Lung (tissue), 12 donors: ENCODE data around the gene FAM180A. TPM values are rescaled to one million over a fixed set of nuclear protein-coding genes. Genes with fewer than 3 reads are reported as not detected.

ENCODE experiments used
- ATAC-seq: fragments of 200-7000 bp; cut with Tn5 transposase; one replicate; pipeline ENCODE4 v1.9.1; 2020; ENCODE audit warnings: moderate number of reproducible peaks; ENCODE audit not compliant: insufficient read depth, low FRiP score
- DNase-seq, 3 donors: peaks; one replicate each; pipeline ENCODE4 v3.0.0-alpha.2; 2013 to 2017
- H3K27ac ChIP-seq, 2 donors: one replicate each; pipeline ENCODE4 v1.5.1; 2013; ENCODE audit warnings: mild to moderate bottlenecking in 2 of 2, moderate library complexity in 2 of 2, control low read depth in 1 of 2, inconsistent platforms in 1 of 2, low read depth in 1 of 2, low read length in 1 of 2
- H3K27me3 ChIP-seq, 3 donors: one replicate each; pipeline ENCODE4 v1.5.1; 2013; ENCODE audit warnings: low read length in 2 of 3; ENCODE audit not compliant: control insufficient read depth in 3 of 3, insufficient read depth in 3 of 3
- H3K36me3 ChIP-seq, 4 donors: one replicate each; pipeline ENCODE4 v1.5.1; 2013; ENCODE audit warnings: low read length in 4 of 4, mild to moderate bottlenecking in 1 of 4, moderate library complexity in 1 of 4; ENCODE audit not compliant: control insufficient read depth in 4 of 4, insufficient read depth in 4 of 4
- H3K4me1 ChIP-seq, 5 donors: one replicate each; pipeline ENCODE4 v1.5.1; 2013; ENCODE audit warnings: low read length in 5 of 5, mild to moderate bottlenecking in 2 of 5, moderate library complexity in 1 of 5; ENCODE audit not compliant: control insufficient read depth in 5 of 5, insufficient read depth in 5 of 5
- H3K4me3 ChIP-seq: one replicate; pipeline ENCODE4 v1.5.1; 2013; ENCODE audit warnings: mild to moderate bottlenecking, control low read depth, moderate library complexity
- H3K9ac ChIP-seq, 2 donors: one replicate each; pipeline ENCODE4 v1.5.1; 2013; ENCODE audit warnings: low read length in 2 of 2, control low read depth in 1 of 2; ENCODE audit not compliant: insufficient read depth in 1 of 2
- H3K9me3 ChIP-seq, 4 donors: one replicate each; pipeline ENCODE4 v1.5.1; 2013; ENCODE audit warnings: low read length in 3 of 4, mild to moderate bottlenecking in 1 of 4, moderate library complexity in 1 of 4; ENCODE audit not compliant: control insufficient read depth in 4 of 4, insufficient read depth in 3 of 4
- WGBS, 2 donors: extraction: QIAGEN DNeasy Blood & Tissue Kit; methylation state at CpG; one replicate each; pipeline ENCODE4 v1.1.7; 2013; 5-methylcytosine and 5-hydroxymethylcytosine counted together
- polyA plus RNA-seq, 2 donors: library from polyadenylated mRNA; stranded (reverse); fragments of 200-250 nt; gene quantifications; one replicate each; pipeline ENCODE4 v1.2.1, GENCODE V29; 2013
- total RNA-seq, 2 donors: library from RNA; depleted of rRNA in 1 of 2; stranded (reverse); fragments of >200 nt in 1 of 2; gene quantifications; one replicate each; pipeline ENCODE4 v1.2.1, GENCODE V29; 2014 to 2021
- TF ChIP-seq, protein P1 (sequence below): IDR thresholded peaks from 2 replicates; pipeline ENCODE4 v1.5.1; 2012; ENCODE audit warnings: mild to moderate bottlenecking; ENCODE audit errors: control extremely low read depth, extremely low read depth
- donor health status: control.
- donor health status: control.
- donor health status: Bipolar disorder and iron deficiency.
- donor health status: healthy.
- donor health status: DM: yes; HTN: yes; CAD: no.

FAM180A gene
- total and polyA plus RNA-seq, 4 donors, result 0.18 to 2.1 (median 1.3) TPM

DNA sequence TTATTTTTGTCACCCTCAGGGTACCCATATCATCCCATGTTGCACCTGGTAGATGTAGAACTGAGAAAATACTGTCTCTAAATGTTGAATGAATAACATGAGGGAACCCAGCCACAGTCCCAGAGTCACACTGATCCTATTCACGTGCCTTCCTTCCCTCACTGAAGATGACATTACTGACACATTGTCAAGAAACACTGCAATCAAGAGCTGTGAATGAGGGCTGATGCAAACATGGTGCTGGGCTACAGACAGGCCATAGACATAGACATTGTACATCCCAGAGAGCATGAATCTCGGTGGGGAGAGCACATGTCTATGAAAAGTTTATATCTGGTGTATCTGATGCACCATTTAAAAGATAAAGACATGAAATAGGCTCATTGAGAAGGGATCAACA lies 30.4 kb downstream of the FAM180A start:
- DNase-seq, result no peak
- Histone ChIP-seq H3K4me1 (peaks cover 0 to 2% (median 0%) of the 10 kb centered on the region in 5 donors), H3K4me3 (no peak overlapping the region), H3K27me3 (no peaks in the 10 kb centered on the region), H3K9me3 (no peaks in the 10 kb centered on the region), H3K9ac (no peak overlapping the region), H3K36me3 (no peaks in the 10 kb centered on the region), H3K27ac (no peak overlapping the region)
- 78 to 89% methylated on average over 2 of the region's 2 CpGs for WGBS, 2 donors
- ATAC-seq, result no peak
- TF ChIP-seq, protein P1, sequence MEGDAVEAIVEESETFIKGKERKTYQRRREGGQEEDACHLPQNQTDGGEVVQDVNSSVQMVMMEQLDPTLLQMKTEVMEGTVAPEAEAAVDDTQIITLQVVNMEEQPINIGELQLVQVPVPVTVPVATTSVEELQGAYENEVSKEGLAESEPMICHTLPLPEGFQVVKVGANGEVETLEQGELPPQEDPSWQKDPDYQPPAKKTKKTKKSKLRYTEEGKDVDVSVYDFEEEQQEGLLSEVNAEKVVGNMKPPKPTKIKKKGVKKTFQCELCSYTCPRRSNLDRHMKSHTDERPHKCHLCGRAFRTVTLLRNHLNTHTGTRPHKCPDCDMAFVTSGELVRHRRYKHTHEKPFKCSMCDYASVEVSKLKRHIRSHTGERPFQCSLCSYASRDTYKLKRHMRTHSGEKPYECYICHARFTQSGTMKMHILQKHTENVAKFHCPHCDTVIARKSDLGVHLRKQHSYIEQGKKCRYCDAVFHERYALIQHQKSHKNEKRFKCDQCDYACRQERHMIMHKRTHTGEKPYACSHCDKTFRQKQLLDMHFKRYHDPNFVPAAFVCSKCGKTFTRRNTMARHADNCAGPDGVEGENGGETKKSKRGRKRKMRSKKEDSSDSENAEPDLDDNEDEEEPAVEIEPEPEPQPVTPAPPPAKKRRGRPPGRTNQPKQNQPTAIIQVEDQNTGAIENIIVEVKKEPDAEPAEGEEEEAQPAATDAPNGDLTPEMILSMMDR, result no peak

DNA sequence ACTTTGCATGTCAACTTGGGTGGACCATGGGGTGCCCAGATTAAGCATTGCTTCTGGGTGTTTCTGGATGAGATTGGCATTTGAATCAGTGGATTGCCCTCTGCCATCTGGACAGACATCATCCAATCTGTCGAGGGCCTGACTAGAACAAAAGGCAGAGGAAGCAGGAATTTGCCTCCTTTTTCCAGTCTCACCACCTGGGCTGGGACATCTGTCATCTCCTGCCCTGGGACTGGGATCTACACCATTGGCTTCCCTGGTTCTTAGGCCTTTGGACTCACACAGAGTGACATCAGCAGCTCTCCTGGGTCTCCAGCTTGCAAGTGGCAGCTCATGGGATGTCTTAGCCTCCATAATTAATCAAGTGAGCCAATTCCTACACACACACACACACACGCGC lies 30.9 kb downstream of the FAM180A start:
- Histone ChIP-seq H3K27ac (no peak overlapping the region), H3K4me1 (peaks cover 0 to 2% (median 0%) of the 10 kb centered on the region in 5 donors), H3K9me3 (no peaks in the 10 kb centered on the region), H3K27me3 (no peaks in the 10 kb centered on the region), H3K36me3 (no peaks in the 10 kb centered on the region), H3K4me3 (no peak overlapping the region), H3K9ac (no peak overlapping the region)
- TF ChIP-seq, protein P1, result no peak
- no peak for ATAC-seq
- DNase-seq, result no peak
- 83 to 90% methylated on average over 3 of the region's 3 CpGs for WGBS, 2 donors

DNA sequence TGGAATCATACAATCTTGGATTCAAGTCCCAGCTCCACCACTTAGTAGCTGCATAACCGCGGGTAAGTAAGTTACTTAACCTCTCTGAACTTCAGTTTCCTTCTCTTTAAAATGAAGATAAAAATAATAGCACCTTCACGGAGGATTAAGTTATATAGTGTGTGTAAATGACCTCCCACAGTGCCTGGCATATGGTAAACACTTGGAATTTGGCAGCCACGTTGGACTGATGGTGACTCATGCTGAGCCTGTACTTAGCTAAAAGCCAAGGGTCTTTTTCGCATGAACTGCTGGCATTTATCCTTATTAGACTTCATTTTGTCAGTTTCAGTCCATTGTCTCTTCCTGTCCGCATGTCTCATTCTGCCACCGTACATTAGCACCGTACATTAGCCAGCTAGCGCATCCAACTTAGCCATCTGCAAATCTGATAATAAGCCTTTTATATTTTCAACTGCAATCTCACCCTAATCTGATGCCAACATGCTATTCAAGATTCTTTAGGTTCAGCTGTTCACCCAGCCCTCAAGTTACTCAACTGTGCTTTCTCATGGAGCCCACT lies 31.9 kb downstream of the FAM180A start:
- H3K9me3 ChIP-seq, result no peaks in the 10 kb centered on the region
- no peak overlapping the region for H3K9ac ChIP-seq
- no peak overlapping the region for H3K4me3 ChIP-seq
- WGBS, 2 donors, result 66 to 83% methylated on average over 9 of the region's 9 CpGs
- H3K4me1 ChIP-seq, result peaks cover 0 to 2% (median 0%) of the 10 kb centered on the region in 5 donors
- H3K36me3 ChIP-seq, result no peaks in the 10 kb centered on the region
- ATAC-seq, result no peak
- no peak overlapping the region for H3K27ac ChIP-seq
- peak in 2 of 3 donors; percentile 36 to 47 for DNase-seq
- no peaks in the 10 kb centered on the region for H3K27me3 ChIP-seq
- TF ChIP-seq, protein P1, result no peak

DNA sequence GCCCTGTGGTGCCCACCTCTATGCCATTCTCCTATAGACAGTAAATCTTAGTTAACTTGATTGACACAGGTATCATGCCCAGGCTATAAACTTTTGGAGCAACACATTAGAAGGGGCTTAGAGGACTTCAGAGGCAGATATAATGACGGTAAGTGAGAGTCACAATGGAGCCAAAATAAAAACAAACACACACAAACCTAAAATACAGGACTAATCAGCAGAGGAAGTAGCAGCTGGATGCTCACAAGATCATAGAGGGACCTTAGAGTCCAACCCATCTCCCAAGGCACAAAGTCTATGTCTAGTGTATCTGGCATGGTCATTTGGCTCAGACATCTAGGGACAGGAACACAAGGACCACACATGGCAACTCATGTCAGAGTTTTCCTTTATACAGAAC lies 32.9 kb downstream of the FAM180A start:
- no peak for ATAC-seq
- no peaks in the 10 kb centered on the region for H3K36me3 ChIP-seq
- DNase-seq, result no peak
- TF ChIP-seq, protein P1, result no peak
- 94 to 96% methylated on average over 1 of the region's 1 CpG for WGBS, 2 donors
- H3K27ac ChIP-seq, result no peak overlapping the region
- H3K27me3 ChIP-seq, result no peaks in the 10 kb centered on the region
- peaks cover 0 to 2% (median 0%) of the 10 kb centered on the region in 5 donors for H3K4me1 ChIP-seq
- H3K9ac ChIP-seq, result no peak overlapping the region
- H3K4me3 ChIP-seq, result no peak overlapping the region
- no peaks in the 10 kb centered on the region for H3K9me3 ChIP-seq
